GM18526 (cell line): ENCODE results near the gene PTMA.

Source experiments
- POLR2A ChIP-seq: IDR thresholded peaks from 3 replicates; pipeline ENCODE4 v1.6.1; 2011; ENCODE audit not compliant: insufficient read length; ENCODE audit errors: extremely low read depth

PTMA gene

GRCh38 chr2:231752061-231752460, 43.7 kb downstream of the PTMA start:
- no peak for TF ChIP-seq POLR2A

- no peak for TF ChIP-seq POLR2A
Observed at GRCh38 chr2:231761735-231762134, 53.4 kb downstream of the PTMA start.
